Hair follicle dermal papilla cell (primary cell): ENCODE results near the gene COX20. TPM values are rescaled to one million over a fixed set of nuclear protein-coding genes. Genes with fewer than 3 reads are reported as not detected.

Experiments used
- total RNA-seq: library from RNA; depleted of rRNA; stranded (reverse); fragments of >200 nt; gene quantifications from 2 replicates; pipeline ENCODE4 v1.2.3, GENCODE V29; 2012

COX20 gene, protein sequence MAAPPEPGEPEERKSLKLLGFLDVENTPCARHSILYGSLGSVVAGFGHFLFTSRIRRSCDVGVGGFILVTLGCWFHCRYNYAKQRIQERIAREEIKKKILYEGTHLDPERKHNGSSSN
- total RNA-seq = 20.0 and 21.6 TPM in 2 replicates

DNA sequence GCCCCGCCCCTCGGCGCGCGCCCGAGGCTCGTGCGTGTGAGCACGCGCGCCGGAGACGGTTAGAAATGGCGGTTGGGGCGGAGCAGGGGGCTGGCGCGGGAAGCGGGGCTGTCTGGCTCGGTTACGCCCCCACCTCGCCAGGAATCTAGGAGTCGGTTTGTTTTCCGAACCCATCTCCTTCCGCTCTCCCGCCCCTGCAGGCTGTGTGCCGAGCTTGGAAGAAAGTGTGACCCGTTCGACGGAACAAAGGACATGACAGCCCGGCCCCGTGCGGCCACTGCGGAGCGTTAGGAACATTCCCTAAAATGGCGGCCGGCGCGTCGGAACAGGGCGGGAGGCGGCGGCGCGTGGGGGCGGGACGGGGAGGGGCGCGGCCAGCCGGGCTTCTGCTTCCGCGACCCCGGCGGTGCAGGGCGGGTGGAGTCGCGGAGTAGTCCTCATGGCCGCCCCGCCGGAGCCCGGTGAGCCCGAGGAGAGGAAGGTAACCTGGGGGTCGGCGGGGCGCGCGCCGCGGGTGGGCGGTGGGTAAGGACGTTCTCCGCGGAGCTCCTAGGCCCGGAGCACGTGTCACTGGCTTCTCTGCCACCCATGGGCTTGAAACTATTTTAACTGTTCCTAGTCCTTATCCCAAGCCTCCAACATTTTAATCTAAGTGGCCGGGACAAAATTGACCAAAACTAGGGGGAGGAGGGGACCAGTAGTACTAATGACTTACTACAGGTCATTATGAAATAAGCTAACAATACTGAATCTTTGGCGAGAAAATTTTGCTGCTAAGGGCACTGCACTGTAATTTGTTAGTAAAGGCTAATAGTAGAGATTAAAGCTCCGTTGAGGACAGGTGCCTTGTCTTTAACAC is at the start of gene COX20:
Gene COX20, plus strand, starts transcription at position 383 of the 859 bp plus-strand sequence. Its CDS starts 57 bp downstream, at position 440.

DNA sequence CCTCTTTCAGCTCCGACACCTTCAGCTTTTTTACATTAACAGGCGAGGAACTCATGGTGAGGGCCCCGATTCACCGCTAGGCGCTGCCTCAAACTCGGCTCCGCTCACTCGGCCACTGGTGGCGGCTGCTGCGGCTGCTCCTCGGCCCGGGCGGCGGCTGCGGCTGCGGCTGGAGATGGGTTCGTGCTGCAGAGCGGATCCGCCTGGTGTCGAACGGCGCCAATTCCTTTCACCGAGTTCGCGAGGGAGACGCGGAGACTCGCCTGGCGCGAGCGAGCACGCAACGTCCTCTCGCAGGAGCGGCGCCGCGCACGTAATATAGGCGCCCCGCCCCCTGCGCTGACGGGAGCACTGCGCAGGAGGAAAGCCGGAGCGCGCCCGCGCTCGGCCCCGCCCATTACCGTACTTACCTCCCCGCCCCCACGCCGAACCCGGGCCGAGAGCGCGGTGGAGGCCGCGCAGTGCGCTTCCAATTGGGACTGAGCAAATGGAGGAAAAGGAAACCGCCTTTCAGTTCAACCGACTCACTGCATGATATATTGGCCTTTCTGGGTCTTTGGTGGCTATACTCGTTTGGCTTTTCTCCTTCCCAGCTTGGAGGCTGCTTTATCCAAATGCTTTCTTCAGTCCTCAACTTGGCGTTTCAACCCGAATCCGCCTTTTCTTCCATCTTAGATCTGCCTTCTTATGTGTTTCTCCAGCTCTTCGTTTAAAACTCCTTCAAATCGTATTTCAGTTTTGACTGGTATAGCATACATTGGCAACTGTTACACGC is 29.0 kb downstream of the COX20 start, which contains the start of gene HNRNPU:
Gene HNRNPU, minus strand, starts transcription at position 291 of the 775 bp plus-strand sequence. Its CDS starts 236 bp downstream, at position 55.

Other genes with a start within 250 kb of the COX20 start
- gene DESI2, start 182.5 kb upstream of the COX20 start, total RNA-seq = 46.3 and 52.7 TPM in 2 replicates
- 215 and 236 TPM in 2 replicates for gene HNRNPU, start 28.9 kb downstream of the COX20 start, total RNA-seq